Mesenchymal stem cell (in vitro differentiated cells and primary cell): ENCODE results near the gene SLCO3A1.

Experiments
- DNase-seq: peaks from one replicate; pipeline ENCODE4 v3.0.0-alpha.2; 2013
- H2AFZ ChIP-seq: one replicate; pipeline ENCODE4 v1.6.1; 2013; ENCODE audit warnings: low read depth, mild to moderate bottlenecking, control low read depth, inconsistent platforms, low read length, moderate library complexity
- H2AK5ac ChIP-seq: 2 replicates; pipeline ENCODE4 v1.6.1; 2013; ENCODE audit warnings: low read length, moderate library complexity, mild to moderate bottlenecking, inconsistent platforms; ENCODE audit not compliant: severe bottlenecking
- H2BK120ac ChIP-seq: one replicate; pipeline ENCODE4 v1.6.1; 2013; ENCODE audit warnings: low read depth, mild to moderate bottlenecking, inconsistent platforms, low read length, moderate library complexity
- H2BK12ac ChIP-seq, 2 experiments: one replicate each; pipeline ENCODE4 v1.6.1; 2013; ENCODE audit warnings: inconsistent platforms in 2 of 2, low read length in 2 of 2, mild to moderate bottlenecking in 2 of 2, moderate library complexity in 2 of 2, control low read depth in 1 of 2
- H2BK15ac ChIP-seq: one replicate; pipeline ENCODE4 v1.6.1; 2013; ENCODE audit warnings: mild to moderate bottlenecking, low read depth, inconsistent platforms; ENCODE audit not compliant: poor library complexity, severe bottlenecking
- H2BK5ac ChIP-seq: 2 replicates; pipeline ENCODE4 v1.6.1; 2013; ENCODE audit warnings: low read depth, mild to moderate bottlenecking, low read length, control low read depth, inconsistent platforms; ENCODE audit not compliant: poor library complexity, severe bottlenecking
- H3K14ac ChIP-seq, 2 experiments: one replicate each; pipeline ENCODE4 v1.6.1; 2013; ENCODE audit warnings: inconsistent platforms in 2 of 2, low read length in 2 of 2, control low read depth in 1 of 2, mild to moderate bottlenecking in 1 of 2, moderate library complexity in 1 of 2
- H3K18ac ChIP-seq, 2 experiments: one replicate each; pipeline ENCODE4 v1.6.1; 2013; ENCODE audit warnings: inconsistent platforms in 2 of 2, low read length in 2 of 2, control low read depth in 1 of 2, low read depth in 1 of 2, mild to moderate bottlenecking in 1 of 2
- H3K23ac ChIP-seq, 2 experiments: one replicate each; pipeline ENCODE4 v1.6.1; 2013; ENCODE audit warnings: inconsistent platforms in 2 of 2, low read length in 2 of 2, mild to moderate bottlenecking in 2 of 2, moderate library complexity in 2 of 2, control low read depth in 1 of 2
- H3K27ac ChIP-seq: 2 replicates; pipeline ENCODE4 v1.5.1; 2013; ENCODE audit warnings: mild to moderate bottlenecking, moderate library complexity, low read length, control low read depth, inconsistent platforms; ENCODE audit not compliant: poor library complexity, severe bottlenecking
- H3K27me3 ChIP-seq, 2 experiments: 2 replicates each; pipeline versions ENCODE4 v1.6.1 to v1.7.0; 2013; ENCODE audit warnings: low read length in 2 of 2, mild to moderate bottlenecking in 2 of 2, moderate library complexity in 2 of 2, control low read depth in 1 of 2, inconsistent platforms in 1 of 2; ENCODE audit not compliant: control insufficient read depth in 1 of 2, insufficient read depth in 1 of 2
- H3K36me3 ChIP-seq, 2 experiments: 2 replicates each; pipeline versions ENCODE4 v1.6.1 to v1.7.0; 2013; ENCODE audit warnings: low read length in 2 of 2, control low read depth in 1 of 2, inconsistent platforms in 1 of 2, low read depth in 1 of 2, mild to moderate bottlenecking in 1 of 2; ENCODE audit not compliant: insufficient read depth in 2 of 2, control insufficient read depth in 1 of 2
- H3K4ac ChIP-seq, 2 experiments: one replicate each; pipeline ENCODE4 v1.6.1; 2013; ENCODE audit warnings: inconsistent platforms in 2 of 2, low read length in 2 of 2, mild to moderate bottlenecking in 2 of 2, moderate library complexity in 2 of 2, control low read depth in 1 of 2, low read depth in 1 of 2
- H3K4me1 ChIP-seq: 2 replicates; pipeline ENCODE4 v1.6.1; 2013; ENCODE audit warnings: low read depth, low read length, control low read depth; ENCODE audit not compliant: control insufficient read depth, insufficient read depth
- H3K4me2 ChIP-seq: 2 replicates; pipeline ENCODE4 v1.6.1; 2013; ENCODE audit warnings: low read length, mild to moderate bottlenecking, inconsistent platforms; ENCODE audit not compliant: poor library complexity, severe bottlenecking
- H3K4me3 ChIP-seq, 2 experiments: 2 replicates each; pipeline versions ENCODE4 v1.5.1 to v1.7.0; 2013; ENCODE audit warnings: low read length in 2 of 2, mild to moderate bottlenecking in 2 of 2, control low read depth in 1 of 2, low read depth in 1 of 2; ENCODE audit not compliant: insufficient read depth in 1 of 2
- H3K79me1 ChIP-seq: replicated peaks from 2 replicates; pipeline ENCODE4 v1.6.1; 2013; ENCODE audit warnings: mild to moderate bottlenecking, control low read depth, low read length, inconsistent platforms; ENCODE audit not compliant: poor library complexity, severe bottlenecking
- H3K9ac ChIP-seq: 2 replicates; pipeline ENCODE4 v1.7.0; 2013; ENCODE audit warnings: mild to moderate bottlenecking, low read length, moderate library complexity
- H3K9me3 ChIP-seq: 2 replicates; pipeline ENCODE4 v1.7.0; 2013; ENCODE audit warnings: mild to moderate bottlenecking, low read length; ENCODE audit not compliant: control insufficient read depth
- H4K8ac ChIP-seq: one replicate; pipeline ENCODE4 v1.6.1; 2013; ENCODE audit warnings: inconsistent platforms, mild to moderate bottlenecking, low read length, moderate library complexity
- H4K91ac ChIP-seq: one replicate; pipeline ENCODE4 v1.6.1; 2013; ENCODE audit warnings: mild to moderate bottlenecking, low read length, inconsistent platforms
- WGBS: methylation state at CpG from one replicate; pipeline ENCODE4 v1.1.7; 2013; ENCODE audit warnings: mixed read lengths; 5-methylcytosine and 5-hydroxymethylcytosine counted together

Gene SLCO3A1

GRCh38 chr15:92159906-92160841, 306.7 kb downstream of the SLCO3A1 start:
- no peak overlapping the region for H3K4me2 ChIP-seq
- H3K4ac ChIP-seq: no peak overlapping the region
- H3K27me3 ChIP-seq: no peaks in the 10 kb centered on the region
- H3K27ac ChIP-seq: no peak overlapping the region
- DNase-seq: no peak
- H2BK5ac ChIP-seq: no peak overlapping the region
- no peak overlapping the region for H3K9ac ChIP-seq
- H3K14ac ChIP-seq: no peak overlapping the region
- H3K9me3 ChIP-seq: no peaks in the 10 kb centered on the region
- whole genome bisulfite sequencing: 63% methylated on average over 12 of the region's 15 CpGs
- peaks cover 4% of the 10 kb centered on the region for H3K4me1 ChIP-seq
- H3K18ac ChIP-seq: no peak overlapping the region
- no peak overlapping the region for H2BK12ac ChIP-seq
- no peak overlapping the region for H2BK15ac ChIP-seq
- no peak overlapping the region for H2AK5ac ChIP-seq
- no peak overlapping the region for H2AFZ ChIP-seq
- no peak overlapping the region for H4K91ac ChIP-seq
- no peak overlapping the region for H4K8ac ChIP-seq
- H3K23ac ChIP-seq: no peak overlapping the region
- no peak overlapping the region for H2BK120ac ChIP-seq
- peaks cover 0 to 44% of the 10 kb centered on the region in 2 experiments for H3K36me3 ChIP-seq
- no peak overlapping the region for H3K4me3 ChIP-seq
- H3K79me1 ChIP-seq: no peaks in the 10 kb centered on the region

- H2BK12ac ChIP-seq: no peak overlapping the region
- no peak overlapping the region for H4K91ac ChIP-seq
- H2AK5ac ChIP-seq: no peak overlapping the region
- no peaks in the 10 kb centered on the region for H3K79me1 ChIP-seq
- H3K9me3 ChIP-seq: no peaks in the 10 kb centered on the region
- H3K27me3 ChIP-seq: no peaks in the 10 kb centered on the region
- H3K14ac ChIP-seq: no peak overlapping the region
- peaks cover 0 to 36% of the 10 kb centered on the region in 2 experiments for H3K36me3 ChIP-seq
- no peak overlapping the region for H3K4me2 ChIP-seq
- no peak overlapping the region for H3K18ac ChIP-seq
- no peak overlapping the region for H2BK120ac ChIP-seq
- H3K4ac ChIP-seq: no peak overlapping the region
- no peak overlapping the region for H4K8ac ChIP-seq
- peaks cover 4% of the 10 kb centered on the region for H3K4me1 ChIP-seq
- 81% methylated on average over 4 of the region's 6 CpGs for WGBS
- H3K4me3 ChIP-seq: no peak overlapping the region
- H2BK15ac ChIP-seq: no peak overlapping the region
- no peak for DNase-seq
- no peak overlapping the region for H3K23ac ChIP-seq
- no peak overlapping the region for H2BK5ac ChIP-seq
- no peak overlapping the region for H2AFZ ChIP-seq
- no peak overlapping the region for H3K9ac ChIP-seq
- no peak overlapping the region for H3K27ac ChIP-seq
These were observed 307.6 kb downstream of the SLCO3A1 start for GRCh38 chr15:92161039-92161670.

- 94% methylated on average over 16 of the region's 17 CpGs for WGBS
- Histone ChIP-seq H2BK5ac (no peak overlapping the region), H3K9ac (no peak overlapping the region), H3K79me1 (no peaks in the 10 kb centered on the region), H2AFZ (no peak overlapping the region), H3K4ac (no peak overlapping the region), H3K36me3 (peaks cover 0 to 28% of the 10 kb centered on the region in 2 experiments), H3K23ac (no peak overlapping the region), H2BK12ac (no peak overlapping the region), H3K18ac (no peak overlapping the region), H2BK15ac (no peak overlapping the region), H3K27ac (no peak overlapping the region), H3K4me1 (peaks cover 4% of the 10 kb centered on the region), H3K4me2 (no peak overlapping the region), H3K27me3 (no peaks in the 10 kb centered on the region), H3K14ac (no peak overlapping the region), H4K91ac (no peak overlapping the region), H3K4me3 (no peak overlapping the region), H4K8ac (no peak overlapping the region), H3K9me3 (no peaks in the 10 kb centered on the region), H2BK120ac (no peak overlapping the region), H2AK5ac (no peak overlapping the region)
- no peak for DNase-seq
These were observed 309.1 kb downstream of the SLCO3A1 start for GRCh38 chr15:92162657-92163056.

- H3K9ac ChIP-seq: no peak overlapping the region
- H3K14ac ChIP-seq: no peak overlapping the region
- no peak overlapping the region for H4K91ac ChIP-seq
- no peak overlapping the region for H2AFZ ChIP-seq
- no peaks in the 10 kb centered on the region for H3K79me1 ChIP-seq
- no peak overlapping the region for H3K23ac ChIP-seq
- H2BK120ac ChIP-seq: no peak overlapping the region
- no peaks in the 10 kb centered on the region for H3K27me3 ChIP-seq
- H3K9me3 ChIP-seq: no peaks in the 10 kb centered on the region
- DNase-seq: no peak
- H2AK5ac ChIP-seq: no peak overlapping the region
- H2BK5ac ChIP-seq: no peak overlapping the region
- H3K27ac ChIP-seq: peak overlapping the region; percentile 8
- no peak overlapping the region for H3K4ac ChIP-seq
- WGBS: 65% methylated on average over 10 of the region's 10 CpGs
- H3K4me2 ChIP-seq: no peak overlapping the region
- H2BK15ac ChIP-seq: no peak overlapping the region
- peaks cover 0 to 25% of the 10 kb centered on the region in 2 experiments for H3K36me3 ChIP-seq
- peaks cover 4% of the 10 kb centered on the region for H3K4me1 ChIP-seq
- H3K18ac ChIP-seq: no peak overlapping the region
- H2BK12ac ChIP-seq: no peak overlapping the region
- H4K8ac ChIP-seq: no peak overlapping the region
- no peak overlapping the region for H3K4me3 ChIP-seq
These were observed 310.1 kb downstream of the SLCO3A1 start for GRCh38 chr15:92163641-92164040.
